ENCODE data around the gene BEGAIN.
A peak's percentile ranks its signal among the peaks of the same experiment; 100 is the strongest.

Gene BEGAIN

DNA sequence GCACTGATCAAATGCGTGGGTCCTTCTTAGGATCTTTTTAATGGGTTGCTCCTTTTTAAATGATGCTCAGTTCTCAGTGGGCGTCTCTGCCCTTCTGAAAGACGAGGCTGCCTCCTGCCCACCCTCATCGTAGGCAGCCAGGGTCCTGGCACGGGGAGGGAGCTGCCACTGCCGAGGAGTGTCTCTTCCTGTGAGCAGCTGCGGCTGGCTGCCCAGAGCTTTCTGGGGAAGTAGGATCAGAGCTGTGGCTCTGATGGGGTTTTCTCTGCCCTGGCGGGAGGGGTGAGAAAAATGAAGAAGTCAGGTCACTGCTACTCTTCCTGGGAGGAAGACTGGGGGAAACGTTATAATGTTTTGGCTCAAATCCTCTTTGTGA, 31.1 kb upstream of the BEGAIN start:
- no peaks in the 10 kb centered on the region for H3K9me3 ChIP-seq (ENCODE audit: insufficient read depth, low read length, severe bottlenecking)
- no peaks in the 10 kb centered on the region for H3K79me2 ChIP-seq (ENCODE audit: insufficient read depth, low read length)
- H3K27me3 ChIP-seq (ENCODE audit: insufficient read depth, low read length, poor library complexity), result no peaks in the 10 kb centered on the region
- peak overlapping the region; percentile 80 for H3K27ac ChIP-seq (ENCODE audit: low read length)
- no peak overlapping the region for H3K4me2 ChIP-seq (ENCODE audit: insufficient read depth, low read length)
- H3K4me1 ChIP-seq (ENCODE audit: insufficient read depth, low read length), result peaks cover 39% of the 10 kb centered on the region
- no peaks in the 10 kb centered on the region for H4K20me1 ChIP-seq (ENCODE audit: insufficient read depth, low read length)
- DNase-seq (peak; percentile 52), ATAC-seq (ENCODE audit: insufficient read depth, low read depth) (peak; percentile 58)
- no peaks in the 10 kb centered on the region for H3K36me3 ChIP-seq (ENCODE audit: insufficient read depth, low read length)
- no peak overlapping the region for H3K9ac ChIP-seq (ENCODE audit: low read depth, low read length)
- H2AFZ ChIP-seq (ENCODE audit: low read depth, low read length), result no peak overlapping the region
- TF ChIP-seq, protein P1, sequence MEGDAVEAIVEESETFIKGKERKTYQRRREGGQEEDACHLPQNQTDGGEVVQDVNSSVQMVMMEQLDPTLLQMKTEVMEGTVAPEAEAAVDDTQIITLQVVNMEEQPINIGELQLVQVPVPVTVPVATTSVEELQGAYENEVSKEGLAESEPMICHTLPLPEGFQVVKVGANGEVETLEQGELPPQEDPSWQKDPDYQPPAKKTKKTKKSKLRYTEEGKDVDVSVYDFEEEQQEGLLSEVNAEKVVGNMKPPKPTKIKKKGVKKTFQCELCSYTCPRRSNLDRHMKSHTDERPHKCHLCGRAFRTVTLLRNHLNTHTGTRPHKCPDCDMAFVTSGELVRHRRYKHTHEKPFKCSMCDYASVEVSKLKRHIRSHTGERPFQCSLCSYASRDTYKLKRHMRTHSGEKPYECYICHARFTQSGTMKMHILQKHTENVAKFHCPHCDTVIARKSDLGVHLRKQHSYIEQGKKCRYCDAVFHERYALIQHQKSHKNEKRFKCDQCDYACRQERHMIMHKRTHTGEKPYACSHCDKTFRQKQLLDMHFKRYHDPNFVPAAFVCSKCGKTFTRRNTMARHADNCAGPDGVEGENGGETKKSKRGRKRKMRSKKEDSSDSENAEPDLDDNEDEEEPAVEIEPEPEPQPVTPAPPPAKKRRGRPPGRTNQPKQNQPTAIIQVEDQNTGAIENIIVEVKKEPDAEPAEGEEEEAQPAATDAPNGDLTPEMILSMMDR (IDR thresholded peaks at IDR 0.05; ENCODE audit: borderline replicate concordance, extremely low read depth, low read length, poor library complexity, severe bottlenecking), result no peak
- TF ChIP-seq EZH2 (IDR thresholded peaks at IDR 0.05; ENCODE audit: borderline replicate concordance, low read depth, low read length, severe bottlenecking), result no peak
- H3K4me3 ChIP-seq (ENCODE audit: low read depth in 1 of 2, low read length in 2 of 2), result no peak overlapping the region

DNA sequence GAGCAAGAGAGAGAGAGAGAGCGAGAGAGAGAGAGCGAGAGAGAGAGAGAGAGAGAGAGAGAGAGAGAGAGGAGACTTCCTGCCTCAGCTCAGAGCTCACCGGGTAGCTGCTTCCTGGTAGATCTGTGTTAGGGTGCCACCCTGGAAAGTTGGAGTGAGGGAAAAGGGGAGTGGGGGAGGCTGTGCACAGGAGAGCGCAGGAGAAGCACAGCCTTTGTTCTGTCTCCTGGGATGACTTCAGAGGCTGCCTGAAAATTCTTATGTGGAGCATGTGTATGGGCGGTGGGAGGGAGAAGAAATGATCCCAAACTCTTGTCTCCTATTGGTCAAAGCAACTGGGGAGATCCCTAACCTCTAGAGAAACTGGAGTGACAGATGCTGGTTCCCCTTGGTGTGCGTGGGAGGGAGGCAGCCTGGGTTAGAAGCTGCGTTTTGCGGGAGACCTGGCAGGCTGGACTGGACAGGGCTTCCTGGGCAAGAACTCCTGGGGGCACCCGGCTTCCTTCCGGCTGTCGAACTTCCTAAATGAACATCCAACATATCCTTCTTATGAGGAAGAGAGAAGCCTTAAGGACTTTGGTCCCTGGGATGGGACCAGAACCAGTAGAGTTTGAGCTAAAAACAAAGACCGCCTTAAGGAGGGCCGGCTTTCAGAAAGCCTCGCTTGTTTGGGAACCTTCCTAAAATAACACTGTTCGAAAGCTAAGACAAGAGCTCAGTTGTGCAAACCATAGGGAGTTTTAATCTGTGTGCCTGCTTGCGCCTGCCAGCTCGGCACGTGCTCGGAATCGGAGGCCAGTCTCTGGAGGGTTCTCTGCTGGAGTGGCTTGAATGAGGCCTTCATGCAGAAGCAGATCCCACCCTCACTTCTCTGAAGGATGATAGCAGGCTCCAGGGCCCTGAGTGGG, 30.4 kb upstream of the BEGAIN start:
- H2AFZ ChIP-seq (ENCODE audit: low read depth, low read length), result peak overlapping the region; percentile 70
- peak overlapping the region; percentile 80 for H3K27ac ChIP-seq (ENCODE audit: low read length)
- H3K36me3 ChIP-seq (ENCODE audit: insufficient read depth, low read length), result no peaks in the 10 kb centered on the region

DNA sequence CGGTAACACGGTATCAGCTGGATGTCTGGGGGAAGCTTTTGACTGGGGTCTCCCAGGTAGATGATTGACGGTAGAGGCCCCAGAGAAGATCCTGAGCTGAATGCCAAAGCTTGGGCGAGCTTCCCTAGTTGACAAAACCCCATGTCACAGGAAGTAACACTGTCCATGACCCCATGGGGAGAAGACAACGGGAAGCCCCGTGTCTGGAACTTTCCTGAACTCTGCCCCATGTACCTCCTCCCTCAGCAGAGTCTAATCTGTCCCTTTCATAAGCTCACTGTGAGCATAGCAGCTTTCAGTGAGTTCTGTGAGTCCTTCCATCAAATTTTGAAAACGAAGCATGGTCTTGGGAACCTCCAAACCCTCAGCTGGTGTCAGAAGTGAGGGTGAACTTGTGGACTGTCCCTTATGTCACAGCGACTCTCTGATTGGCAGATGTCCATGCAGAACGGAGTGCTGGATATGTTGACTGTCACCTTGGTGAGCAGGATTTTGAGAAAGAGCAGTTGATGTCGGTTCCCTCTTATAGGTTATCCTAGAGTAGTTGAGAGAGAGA, 29.7 kb upstream of the BEGAIN start:
- Histone ChIP-seq H3K4me1 (ENCODE audit: insufficient read depth, low read length) (peaks cover 39% of the 10 kb centered on the region), H3K4me3 (ENCODE audit: low read depth in 1 of 2, low read length in 2 of 2) (no peak overlapping the region), H3K9ac (ENCODE audit: low read depth, low read length) (0 out of 2 replicates have a peak overlapping the region, but pooled peaks have one; percentile 5), H3K4me2 (ENCODE audit: insufficient read depth, low read length) (peak overlapping the region; percentile 9; the same call in 1 of the 2 replicates), H3K79me2 (ENCODE audit: insufficient read depth, low read length) (no peaks in the 10 kb centered on the region), H3K27me3 (ENCODE audit: insufficient read depth, low read length, poor library complexity) (no peaks in the 10 kb centered on the region), H4K20me1 (ENCODE audit: insufficient read depth, low read length) (no peaks in the 10 kb centered on the region), H3K9me3 (ENCODE audit: insufficient read depth, low read length, severe bottlenecking) (no peaks in the 10 kb centered on the region), H3K36me3 (ENCODE audit: insufficient read depth, low read length) (no peaks in the 10 kb centered on the region), H3K27ac (ENCODE audit: low read length) (peak overlapping the region; percentile 80), H2AFZ (ENCODE audit: low read depth, low read length) (peak overlapping the region; percentile 70)
- no peak for DNase-seq
- no peak for ATAC-seq (ENCODE audit: insufficient read depth, low read depth)
- TF ChIP-seq, protein P1 (IDR thresholded peaks at IDR 0.05; ENCODE audit: borderline replicate concordance, extremely low read depth, low read length, poor library complexity, severe bottlenecking), result no peak
- no peak for TF ChIP-seq EZH2 (IDR thresholded peaks at IDR 0.05; ENCODE audit: borderline replicate concordance, low read depth, low read length, severe bottlenecking)

More for the DNA sequence above, 30.4 kb upstream of the BEGAIN start:
- peaks cover 39% of the 10 kb centered on the region for H3K4me1 ChIP-seq (ENCODE audit: insufficient read depth, low read length)
- peak overlapping the region; percentile 28 for H3K4me2 ChIP-seq (ENCODE audit: insufficient read depth, low read length)
- H4K20me1 ChIP-seq (ENCODE audit: insufficient read depth, low read length), result no peaks in the 10 kb centered on the region
- TF ChIP-seq, protein P1 (IDR thresholded peaks at IDR 0.05; ENCODE audit: borderline replicate concordance, extremely low read depth, low read length, poor library complexity, severe bottlenecking), result peak; percentile 14
- no peak for TF ChIP-seq EZH2 (IDR thresholded peaks at IDR 0.05; ENCODE audit: borderline replicate concordance, low read depth, low read length, severe bottlenecking)
- no peaks in the 10 kb centered on the region for H3K79me2 ChIP-seq (ENCODE audit: insufficient read depth, low read length)
- no peak overlapping the region for H3K4me3 ChIP-seq (ENCODE audit: low read depth in 1 of 2, low read length in 2 of 2)
- H3K27me3 ChIP-seq (ENCODE audit: insufficient read depth, low read length, poor library complexity), result no peaks in the 10 kb centered on the region
- ATAC-seq (ENCODE audit: insufficient read depth, low read depth), result peak; percentile 77
- H3K9ac ChIP-seq (ENCODE audit: low read depth, low read length), result peak overlapping the region; percentile 15; the same call in 1 of the 2 replicates
- H3K9me3 ChIP-seq (ENCODE audit: insufficient read depth, low read length, severe bottlenecking), result no peaks in the 10 kb centered on the region
- peak; percentile 64 for DNase-seq

All from DND-41 (cell line).